K562 (cell line): Measurements from ENCODE around the gene ZC3H15. TPM values are rescaled to one million over a fixed set of nuclear protein-coding genes. Genes with fewer than 3 reads are reported as not detected.

Source experiments
- CUX1 ChIP-seq: fragments of 200-800 bp; sonication (Bioruptor generic); IDR thresholded peaks from 2 replicates; pipeline ENCODE4 v1.6.1; 2016; ENCODE audit warnings: missing genetic modification characterization, missing compliant biosample characterization
- MAFG ChIP-seq: fragments of 450-650 bp; conservative IDR thresholded peaks from 2 replicates; pipeline ENCODE4 v1.6.1; 2016; ENCODE audit warnings: missing genetic modification characterization, missing compliant biosample characterization
- MTA2 ChIP-seq: fragments of 450-650 bp; IDR thresholded peaks from 2 replicates; pipeline ENCODE4 v1.6.1; 2016; ENCODE audit warnings: low read depth
- MTA3 ChIP-seq: fragments of 450-650 bp; formaldehyde crosslinking; IDR thresholded peaks from 2 replicates; pipeline ENCODE4 v1.6.1; 2017; ENCODE audit warnings: mild to moderate bottlenecking, borderline replicate concordance
- RBBP5 ChIP-seq: fragments of 200-600 bp; sonication (generic); IDR thresholded peaks from 2 replicates; pipeline ENCODE4 v1.6.1; 2012; ENCODE audit warnings: borderline replicate concordance, mild to moderate bottlenecking, low read length, control low read depth, inconsistent platforms; ENCODE audit not compliant: insufficient read depth, poor library complexity, severe bottlenecking
- RCOR1 ChIP-seq, 2 experiments: IDR thresholded peaks; 2 replicates each; pipeline ENCODE4 v1.6.1; 2012; ENCODE audit warnings: low read depth in 2 of 2, low read length in 2 of 2, borderline replicate concordance in 1 of 2, improper control_type of control experiment in 1 of 2
- SMARCB1 ChIP-seq: IDR thresholded peaks from 2 replicates; pipeline ENCODE4 v1.6.1; 2011; ENCODE audit warnings: improper control_type of control experiment, low read depth; ENCODE audit not compliant: insufficient read length
- SMARCC2 ChIP-seq: fragments of 450-650 bp; IDR thresholded peaks from 2 replicates; pipeline ENCODE4 v1.6.1; 2017; ENCODE audit warnings: antibody characterized with exemption, moderate library complexity, mild to moderate bottlenecking, low read depth
- TAL1 ChIP-seq: fragments of 450-650 bp; IDR thresholded peaks from 2 replicates; pipeline ENCODE4 v1.6.1; 2016; ENCODE audit warnings: mild to moderate bottlenecking
- TEAD4 ChIP-seq, 2 experiments: sonication (generic) in 1 of 2; formaldehyde crosslinking in 1 of 2; IDR thresholded peaks; 2 replicates each; pipeline versions ENCODE4 v1.6.1 to v1.8.0; 2012 to 2022; ENCODE audit warnings: borderline replicate concordance in 1 of 2, inconsistent platforms in 1 of 2, low read length in 1 of 2, mild to moderate bottlenecking in 1 of 2, missing genetic modification reagents in 1 of 2
- WHSC1 ChIP-seq: IDR thresholded peaks from one replicate; pipeline ENCODE4 v1.6.1; 2012; ENCODE audit warnings: low read length, control low read depth, inconsistent platforms
- polyA plus RNA-seq, 8 experiments: library from polyadenylated mRNA; depleted of rRNA in 4 of 8; stranded (reverse) in 5 of 8; unstranded in 3 of 8; fragments of >200 nt; fragmentation: Nextera tagmentation in 2 of 8; fragmentation: Illumina TruSeq in 1 of 8; extraction: Ambion mirVana in 2 of 8; extraction: Trizol in 1 of 8; gene quantifications; 2 replicates each; pipeline versions ENCODE4 v1.2.1 to v1.2.3, GENCODE V29; 2011 to 2014; ENCODE audit warnings: inconsistent platforms in 1 of 8, missing spikeins in 1 of 8
- total RNA-seq, 7 experiments: library from RNA; depleted of rRNA in 6 of 7; stranded (reverse); fragments of >200 nt in 6 of 7; fragmentation: Illumina TruSeq in 2 of 7; extraction: Trizol in 2 of 7; gene quantifications; 2 replicates each; pipeline versions ENCODE4 v1.2.1 to v1.2.3, GENCODE V29; 2011 to 2021; ENCODE audit warnings: low replicate concordance in 1 of 7
- TF ChIP-seq, protein P1 (sequence below): IDR thresholded peaks from 2 replicates; pipeline ENCODE4 v1.6.1; 2012; ENCODE audit warnings: low read depth, low read length, improper control_type of control experiment, borderline replicate concordance

The ZC3H15 gene
- total and polyA plus RNA-seq, 9 of the 15 experiments (the other 6 are each of a cell fraction or from before 2014, with no cell fraction given), result 132 to 286 (median 189) TPM

DNA sequence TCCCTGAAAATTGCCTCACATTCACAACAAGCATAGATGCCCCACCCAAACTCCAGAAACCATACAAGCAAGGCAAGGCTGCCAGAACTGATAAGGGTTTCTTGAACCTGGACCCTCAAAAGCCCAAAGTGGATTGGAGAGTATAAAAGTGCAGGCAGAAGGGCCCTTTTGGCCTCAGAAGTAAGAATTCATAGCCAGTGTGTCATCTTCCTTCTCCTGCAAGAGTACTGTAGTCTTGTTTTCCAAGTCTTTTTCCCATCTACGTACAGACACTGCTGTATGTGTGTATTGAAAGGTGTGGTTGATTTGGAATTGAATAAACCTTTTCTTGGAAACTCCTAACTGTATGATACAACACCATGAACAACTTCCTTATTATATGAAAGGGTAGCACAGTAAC lies 46.8 kb downstream of the ZC3H15 start (continued):
- no peak for TF ChIP-seq CUX1 (CRISPR knock-in tag)
- TF ChIP-seq RBBP5, result no peak
- no peak for TF ChIP-seq RCOR1 (IDR thresholded peaks at IDR 0.05; ENCODE audit: borderline replicate concordance in 1 of 2, low read depth in 2 of 2, low read length in 2 of 2)
- no peak for TF ChIP-seq MTA2
- TF ChIP-seq MAFG (tag), result no peak
- TF ChIP-seq TEAD4 (IDR thresholded peaks at IDR 0.05; ENCODE audit: low read length), result peak; percentile 41; the same call in 1 of the 2 replicates
- TF ChIP-seq TEAD4 (CRISPR knock-in tag; IDR thresholded peaks at IDR 0.05; ENCODE audit: borderline replicate concordance), result no peak
- TF ChIP-seq SMARCB1, result no peak
- TF ChIP-seq TAL1, result peak; percentile 49; the same call in 1 of the 2 replicates
- TF ChIP-seq WHSC1, result no peak
- TF ChIP-seq, protein P1, sequence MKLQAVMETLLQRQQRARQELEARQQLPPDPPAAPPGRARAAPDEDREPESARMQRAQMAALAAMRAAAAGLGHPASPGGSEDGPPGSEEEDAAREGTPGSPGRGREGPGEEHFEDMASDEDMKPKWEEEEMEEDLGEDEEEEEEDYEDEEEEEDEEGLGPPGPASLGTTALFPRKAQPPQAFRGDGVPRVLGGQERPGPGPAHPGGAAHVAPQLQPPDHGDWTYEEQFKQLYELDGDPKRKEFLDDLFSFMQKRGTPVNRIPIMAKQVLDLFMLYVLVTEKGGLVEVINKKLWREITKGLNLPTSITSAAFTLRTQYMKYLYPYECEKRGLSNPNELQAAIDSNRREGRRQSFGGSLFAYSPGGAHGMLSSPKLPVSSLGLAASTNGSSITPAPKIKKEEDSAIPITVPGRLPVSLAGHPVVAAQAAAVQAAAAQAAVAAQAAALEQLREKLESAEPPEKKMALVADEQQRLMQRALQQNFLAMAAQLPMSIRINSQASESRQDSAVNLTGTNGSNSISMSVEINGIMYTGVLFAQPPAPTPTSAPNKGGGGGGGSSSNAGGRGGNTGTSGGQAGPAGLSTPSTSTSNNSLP, result peak; percentile 37; the same call in 1 of the 2 replicates
- no peak for TF ChIP-seq MTA3
- TF ChIP-seq SMARCC2, result 0 out of 2 replicates have a peak, but pooled peaks have one; percentile 22
